ENCODE results near the gene LILRB2.

The LILRB2 gene

GRCh38 chr19:54317108-54317964 is 36.4 kb upstream of the LILRB2 start:
- Histone ChIP-seq H3K4me1 (ENCODE audit: low read length) (no peaks in the 10 kb centered on the region), H3K27me3 (replicated peaks; ENCODE audit: insufficient read depth, low read length) (peaks cover 98% of the 10 kb centered on the region), H3K79me2 (ENCODE audit: low read length) (no peaks in the 10 kb centered on the region), H3K4me2 (ENCODE audit: low read depth, low read length) (no peak overlapping the region), H3K36me3 (replicated peaks; ENCODE audit: insufficient read depth, low read length) (no peaks in the 10 kb centered on the region), H3K9me2 (replicated peaks; ENCODE audit: insufficient read depth, low read length) (no peaks in the 10 kb centered on the region), H3K27ac (ENCODE audit: low read length) (no peak overlapping the region), H3K4me3 (ENCODE audit: low read length) (no peak overlapping the region), H3K9me3 (replicated peaks; ENCODE audit: insufficient read depth, low read length) (no peaks in the 10 kb centered on the region; the same call in 1 of the 2 replicates), H3F3A (ENCODE audit: insufficient read depth, low read length) (no peaks in the 10 kb centered on the region), H2AFZ (ENCODE audit: low read length) (no peak overlapping the region), H3K9ac (ENCODE audit: low read length) (no peak overlapping the region), H4K20me1 (ENCODE audit: insufficient read depth, low read length) (no peaks in the 10 kb centered on the region)
- TF ChIP-seq EZH2 (optimal IDR thresholded peaks at IDR 0.05; ENCODE audit: low read depth, low read length) = peak; percentile 72
- TF ChIP-seq CTCF (IDR thresholded peaks at IDR 0.05; ENCODE audit: low read length) = no peak
- TF ChIP-seq EZH2phosphoT487 (IDR thresholded peaks at IDR 0.05; ENCODE audit: low read length) = no peak
- no peak for DNase-seq

GRCh38 chr19:54316746-54317107 is 35.8 kb upstream of the LILRB2 start:
- H3K9me3 ChIP-seq (replicated peaks; ENCODE audit: insufficient read depth, low read length) = no peaks in the 10 kb centered on the region; the same call in 1 of the 2 replicates
- H3K4me2 ChIP-seq (ENCODE audit: low read depth, low read length) = no peak overlapping the region
- H4K20me1 ChIP-seq (ENCODE audit: insufficient read depth, low read length) = no peaks in the 10 kb centered on the region
- no peak for DNase-seq
- no peaks in the 10 kb centered on the region for H3K36me3 ChIP-seq (replicated peaks; ENCODE audit: insufficient read depth, low read length)
- no peak overlapping the region for H2AFZ ChIP-seq (ENCODE audit: low read length)
- TF ChIP-seq CTCF (IDR thresholded peaks at IDR 0.05; ENCODE audit: low read length) = no peak
- no peaks in the 10 kb centered on the region for H3F3A ChIP-seq (ENCODE audit: insufficient read depth, low read length)
- no peaks in the 10 kb centered on the region for H3K79me2 ChIP-seq (ENCODE audit: low read length)
- no peak overlapping the region for H3K4me3 ChIP-seq (ENCODE audit: low read length)
- H3K9ac ChIP-seq (ENCODE audit: low read length) = no peak overlapping the region
- no peaks in the 10 kb centered on the region for H3K4me1 ChIP-seq (ENCODE audit: low read length)
- H3K27ac ChIP-seq (ENCODE audit: low read length) = no peak overlapping the region
- H3K9me2 ChIP-seq (replicated peaks; ENCODE audit: insufficient read depth, low read length) = no peaks in the 10 kb centered on the region
- peaks cover 98% of the 10 kb centered on the region for H3K27me3 ChIP-seq (replicated peaks; ENCODE audit: insufficient read depth, low read length)

- TF ChIP-seq CTCF (IDR thresholded peaks at IDR 0.05; ENCODE audit: low read length) (no peak), EZH2 (optimal IDR thresholded peaks at IDR 0.05; ENCODE audit: low read depth, low read length) (no peak), EZH2phosphoT487 (IDR thresholded peaks at IDR 0.05; ENCODE audit: low read length) (no peak)
- no peaks in the 10 kb centered on the region for H3K79me2 ChIP-seq (ENCODE audit: low read length)
- H2AFZ ChIP-seq (ENCODE audit: low read length) = no peak overlapping the region
- DNase-seq = no peak
- no peaks in the 10 kb centered on the region; the same call in 1 of the 2 replicates for H3K9me3 ChIP-seq (replicated peaks; ENCODE audit: insufficient read depth, low read length)
- H3K4me3 ChIP-seq (ENCODE audit: low read length) = no peak overlapping the region
- H3K9ac ChIP-seq (ENCODE audit: low read length) = no peak overlapping the region
- H3F3A ChIP-seq (ENCODE audit: insufficient read depth, low read length) = no peaks in the 10 kb centered on the region
- no peaks in the 10 kb centered on the region for H4K20me1 ChIP-seq (ENCODE audit: insufficient read depth, low read length)
- H3K4me2 ChIP-seq (ENCODE audit: low read depth, low read length) = no peak overlapping the region
- peaks cover 96% of the 10 kb centered on the region for H3K27me3 ChIP-seq (replicated peaks; ENCODE audit: insufficient read depth, low read length)
- no peaks in the 10 kb centered on the region for H3K4me1 ChIP-seq (ENCODE audit: low read length)
- no peak overlapping the region for H3K27ac ChIP-seq (ENCODE audit: low read length)
- H3K9me2 ChIP-seq (replicated peaks; ENCODE audit: insufficient read depth, low read length) = no peaks in the 10 kb centered on the region
- H3K36me3 ChIP-seq (replicated peaks; ENCODE audit: insufficient read depth, low read length) = no peaks in the 10 kb centered on the region
Observed at GRCh38 chr19:54315956-54316355, 35.0 kb upstream of the LILRB2 start.

All from MM.1S (cell line).